SK-N-SH (cell line): ENCODE results near the gene MIPEP. TPM values are rescaled to one million over a fixed set of nuclear protein-coding genes. Genes with fewer than 3 reads are reported as not detected.
A peak's percentile ranks its signal among the peaks of the same experiment; 100 is the strongest.

Experiments
- CTCF ChIA-PET: fragments of 300-600, 350-600 bp; formaldehyde crosslinking; extraction: SDS; loops from one replicate; lab custom pipeline; 2021; lab: Yijun Ruan, JAX
- POLR2A ChIA-PET: fragments of 350-600 bp; sonication (Branson Sonifier 250); formaldehyde crosslinking; extraction: SDS; loops from one replicate; lab custom pipeline; 2020; ENCODE audit warnings: antibody characterized with exemption, inconsistent platforms; lab: Yijun Ruan, JAX
- DNase-seq: peaks from one replicate; pipeline ENCODE4 v3.0.0; 2012
- H2AFZ ChIP-seq: fragments of 200-600 bp; sonication (generic); 2 replicates; pipeline ENCODE4 v1.8.1; 2016; ENCODE audit warnings: antibody characterized with exemption, mild to moderate bottlenecking, low read depth
- H3F3A ChIP-seq: fragments of 200-600 bp; sonication (generic); replicated peaks from 2 replicates; pipeline ENCODE3; 2016; ENCODE audit warnings: antibody characterized with exemption, mild to moderate bottlenecking; ENCODE audit not compliant: insufficient read depth
- H3K27ac ChIP-seq, 2 experiments: fragments of 200-500 bp in 1 of 2; fragments of 200-600 bp in 1 of 2; sonication (Bioruptor generic) in 1 of 2; sonication (generic), shearing (Covaris generic) in 1 of 2; 2 replicates each; pipeline versions ENCODE4 v1.5.1 to v1.6.1; 2014 to 2016; ENCODE audit warnings: low read depth in 2 of 2, inconsistent platforms in 1 of 2, low read length in 1 of 2, mild to moderate bottlenecking in 1 of 2, mixed read lengths in 1 of 2
- H3K27me3 ChIP-seq: fragments of 200-600 bp; sonication (generic), shearing (Covaris generic); 2 replicates; pipeline ENCODE4 v1.6.1; 2016; ENCODE audit warnings: mixed run types; ENCODE audit not compliant: insufficient read depth
- H3K36me3 ChIP-seq, 2 experiments: fragments of 200-500 bp in 1 of 2; fragments of 200-600 bp in 1 of 2; sonication (Bioruptor generic) in 1 of 2; sonication (generic) in 1 of 2; replicated peaks in 1 of 2; 2 replicates each; pipeline versions ENCODE3 to v1.5.1; 2014 to 2016; ENCODE audit warnings: low read length in 1 of 2, mild to moderate bottlenecking in 1 of 2; ENCODE audit not compliant: insufficient read depth in 2 of 2, control insufficient read depth in 1 of 2
- H3K4me1 ChIP-seq, 2 experiments: fragments of 200-500 bp in 1 of 2; fragments of 200-600 bp in 1 of 2; sonication (Bioruptor generic) in 1 of 2; sonication (generic), shearing (Covaris generic) in 1 of 2; 2 replicates each; pipeline versions ENCODE4 v1.5.1 to v1.6.1; 2014 to 2016; ENCODE audit warnings: low read depth in 1 of 2, low read length in 1 of 2, mixed run types in 1 of 2; ENCODE audit not compliant: insufficient read depth in 2 of 2, control insufficient read depth in 1 of 2
- H3K4me2 ChIP-seq: fragments of 200-600 bp; sonication (generic), shearing (Covaris generic); 2 replicates; pipeline ENCODE4 v1.6.1; 2017; ENCODE audit warnings: mixed run types
- H3K4me3 ChIP-seq, 2 experiments: fragments of 200-500 bp in 1 of 2; fragments of 200-600 bp in 1 of 2; sonication (Bioruptor generic) in 1 of 2; sonication (generic), shearing (Covaris generic) in 1 of 2; 2 replicates each; pipeline versions ENCODE4 v1.5.1 to v1.8.1; 2014 to 2016; ENCODE audit warnings: low read depth in 2 of 2, inconsistent platforms in 1 of 2, low read length in 1 of 2, mild to moderate bottlenecking in 1 of 2, mixed read lengths in 1 of 2, moderate library complexity in 1 of 2
- H3K79me2 ChIP-seq: fragments of 200-600 bp; sonication (generic); 2 replicates; pipeline ENCODE4 v1.8.1; 2017; ENCODE audit warnings: mild to moderate bottlenecking; ENCODE audit not compliant: insufficient read depth
- H3K9ac ChIP-seq: fragments of 200-600 bp; sonication (generic); 2 replicates; pipeline ENCODE4 v1.6.1; 2017; ENCODE audit warnings: mixed run types
- H3K9me2 ChIP-seq: fragments of 200-600 bp; sonication (generic); 2 replicates; pipeline ENCODE4 v1.6.1; 2017; ENCODE audit warnings: mixed run types
- H3K9me3 ChIP-seq: fragments of 200-600 bp; sonication (generic); 2 replicates; pipeline ENCODE4 v1.6.1; 2017; ENCODE audit warnings: mixed run types, mild to moderate bottlenecking, moderate library complexity
- H4K20me1 ChIP-seq: fragments of 200-600 bp; sonication (generic); 2 replicates; pipeline ENCODE4 v1.6.1; 2017; ENCODE audit warnings: mild to moderate bottlenecking, mixed run types; ENCODE audit not compliant: insufficient read depth
- CHD2 ChIP-seq: fragments of 150-350 bp; IDR thresholded peaks from 2 replicates; pipeline ENCODE4 v1.6.1; 2018; ENCODE audit warnings: low read length; ENCODE audit not compliant: partially characterized antibody
- CTCF ChIP-seq: fragments of 200-600 bp; sonication (generic); IDR thresholded peaks from 2 replicates; pipeline ENCODE4 v1.6.1; 2017; ENCODE audit warnings: antibody characterized with exemption, mild to moderate bottlenecking, moderate library complexity
- EP300 ChIP-seq, 2 experiments: IDR thresholded peaks; 2 replicates each; pipeline versions ENCODE4 v1.4.0 to v1.6.1; 2012; ENCODE audit warnings: borderline replicate concordance in 1 of 2, low read depth in 1 of 2, low read length in 1 of 2
- FOSL2 ChIP-seq: IDR thresholded peaks from 2 replicates; pipeline ENCODE4 v1.4.0; 2012; ENCODE audit warnings: low read depth, mild to moderate bottlenecking, moderate library complexity, borderline replicate concordance
- GABPA ChIP-seq: IDR thresholded peaks from 2 replicates; pipeline ENCODE4 v1.4.0; 2012; ENCODE audit warnings: low read depth, mild to moderate bottlenecking
- IRF3 ChIP-seq: fragments of 150-350 bp; IDR thresholded peaks from 2 replicates; pipeline ENCODE4 v1.6.1; 2016; ENCODE audit warnings: mild to moderate bottlenecking, low read depth, low read length
- MAX ChIP-seq: IDR thresholded peaks from 2 replicates; pipeline ENCODE4 v1.4.0; 2012; ENCODE audit warnings: low read depth
- MEF2A ChIP-seq: IDR thresholded peaks from 2 replicates; pipeline ENCODE4 v1.4.0; 2012; ENCODE audit warnings: low read depth, borderline replicate concordance
- MXI1 ChIP-seq: IDR thresholded peaks from 2 replicates; pipeline ENCODE4 v1.6.1; 2012; ENCODE audit warnings: mild to moderate bottlenecking, low read depth, low read length, improper control_type of control experiment
- PBX3 ChIP-seq: IDR thresholded peaks from 2 replicates; pipeline ENCODE4; 2012
- RFX5 ChIP-seq: IDR thresholded peaks from 2 replicates; pipeline ENCODE4 v1.6.1; 2012; ENCODE audit warnings: mild to moderate bottlenecking, improper control_type of control experiment, low read length
- SIN3A ChIP-seq: IDR thresholded peaks from 2 replicates; pipeline ENCODE4 v1.6.1; 2012; ENCODE audit warnings: low read depth, mild to moderate bottlenecking, low read length, moderate library complexity, borderline replicate concordance
- YY1 ChIP-seq: IDR thresholded peaks from 2 replicates; pipeline ENCODE4 v1.4.0; 2012; ENCODE audit warnings: low read depth, mild to moderate bottlenecking
- WGBS: methylation state at CpG from one replicate; pipeline ENCODE4 v1.1.6; 2017; ENCODE audit warnings: low lambda C conversion rate; 5-methylcytosine and 5-hydroxymethylcytosine counted together
- polyA plus RNA-seq, 3 experiments: library from polyadenylated mRNA; depleted of rRNA; stranded (reverse); fragments of >200 nt; gene quantifications; 2 replicates each; pipeline ENCODE4 v1.2.3, GENCODE V29; 2012

Gene MIPEP
- polyA plus RNA-seq, 1 of the 3 experiments (the other 2 are of a cell fraction), result 12.7 TPM

- Histone ChIP-seq H4K20me1 (no peaks in the 10 kb centered on the region), H3K9me3 (no peaks in the 10 kb centered on the region), H3K4me2 (no peak overlapping the region), H3K4me1 (no peaks in the 10 kb centered on the region), H3K27me3 (no peaks in the 10 kb centered on the region), H2AFZ (no peak overlapping the region), H3F3A (peaks cover 4% of the 10 kb centered on the region), H3K27ac (no peak overlapping the region), H3K9ac (no peak overlapping the region), H3K4me3 (no peak overlapping the region), H3K79me2 (no peaks in the 10 kb centered on the region), H3K9me2 (no peaks in the 10 kb centered on the region), H3K36me3 (no peaks in the 10 kb centered on the region)
- TF ChIP-seq GABPA (no peak), PBX3 (no peak), MAX (no peak), SIN3A (no peak)
- ChIA-PET CTCF (interaction anchor here (0.7 to 1.0 kb wide), 2 partner anchors 19 to 20 kb away, joined by 3 read pairs; no protein-coding TSS in a partner anchor), POLR2A (no interaction called here)
- no peak for DNase-seq
Observed at GRCh38 chr13:23909606-23910005, 20.4 kb upstream of the MIPEP start.

- DNase-seq, result no peak
Observed at GRCh38 chr13:23905766-23906165, 16.6 kb upstream of the MIPEP start.

More at GRCh38 chr13:23905766-23906165, 16.6 kb upstream of the MIPEP start:
- H3K9me2 ChIP-seq, result no peaks in the 10 kb centered on the region
- no peaks in the 10 kb centered on the region for H4K20me1 ChIP-seq
- 76% methylated on average over 2 of the region's 2 CpGs for WGBS
- ChIA-PET POLR2A (no interaction called here), CTCF (interaction anchor here (2.0 kb wide), 1 partner anchor 9 kb away, joined by 6 read pairs; the partner anchor contains the start of gene C1QTNF9B)
- no peak overlapping the region for H3K4me2 ChIP-seq
- no peaks in the 10 kb centered on the region for H3K9me3 ChIP-seq
- no peak overlapping the region for H3K9ac ChIP-seq
- H3K27ac ChIP-seq, result no peak overlapping the region
- H3F3A ChIP-seq, result no peaks in the 10 kb centered on the region
- no peak for TF ChIP-seq EP300 (IDR thresholded peaks at IDR 0.05; ENCODE audit: borderline replicate concordance in 1 of 2, low read depth in 1 of 2, low read length in 1 of 2)
- TF ChIP-seq FOSL2, result no peak
- TF ChIP-seq RFX5, result no peak
- no peak for TF ChIP-seq YY1
- no peak for TF ChIP-seq CTCF
- TF ChIP-seq CHD2, result no peak
- no peak for TF ChIP-seq MEF2A
- no peak for TF ChIP-seq MXI1
- TF ChIP-seq IRF3, result no peak
- peaks cover 0 to 3% of the 10 kb centered on the region in 2 experiments; a peak in 1 of 4 replicates for H3K4me1 ChIP-seq
- H3K79me2 ChIP-seq, result no peaks in the 10 kb centered on the region
- no peak overlapping the region for H3K4me3 ChIP-seq
- 0 out of 2 replicates have a peak overlapping the region, but pooled peaks have one; percentile 11 for H2AFZ ChIP-seq
- H3K27me3 ChIP-seq, result no peaks in the 10 kb centered on the region
- no peaks in the 10 kb centered on the region for H3K36me3 ChIP-seq
